Measurements from ENCODE around the gene ROGDI. TPM values are rescaled to one million over a fixed set of nuclear protein-coding genes. Genes with fewer than 3 reads are reported as not detected.

ROGDI gene
- total and polyA plus RNA-seq, 4 donors: 14.0 to 28.1 (median 17.4) TPM

DNA sequence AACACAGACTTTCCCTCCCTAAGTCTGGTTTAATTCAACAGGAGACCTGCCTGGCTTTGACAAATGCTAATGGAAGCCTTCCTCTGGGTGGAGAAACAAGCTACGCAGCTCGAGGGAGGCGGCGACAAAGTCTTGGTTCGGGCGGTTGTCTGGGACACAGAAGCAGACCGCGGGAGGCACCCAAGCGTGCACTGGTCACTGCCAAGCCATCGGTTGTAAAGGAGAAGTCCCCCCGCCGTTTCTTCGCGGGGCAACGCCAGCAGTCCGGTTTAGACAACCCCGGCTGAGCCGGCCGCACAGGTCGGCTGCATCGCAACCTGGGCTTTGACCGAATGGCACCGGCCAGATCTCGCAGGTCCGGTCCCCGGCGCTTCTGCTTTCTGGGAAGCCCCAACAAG, 44.1 kb upstream of the ROGDI start:
- H3K4me3 ChIP-seq (ENCODE audit: low read depth in 1 of 3, low read length in 3 of 3): peak overlapping the region; percentile 81 to 95 (median 89)
- H3K4me1 ChIP-seq (ENCODE audit: control insufficient read depth in 4 of 4, insufficient read depth in 4 of 4, low read length in 3 of 4): peaks cover 4 to 37% (median 32%) of the 10 kb centered on the region in 4 donors
- DNase-seq (ENCODE audit: low spot score): peak; percentile 74
- H3K9me3 ChIP-seq (ENCODE audit: control insufficient read depth in 4 of 4, low read length in 3 of 4): no peaks in the 10 kb centered on the region
- TF ChIP-seq RAD21 (IDR thresholded peaks at IDR 0.05) (peak in 1 of 2 donors; percentile 36), YY1 (IDR thresholded peaks at IDR 0.05) (peak; percentile 48), TAF1 (conservative IDR thresholded peaks at IDR 0.05) (peak; percentile 35), NR2F2 (IDR thresholded peaks at IDR 0.05) (no peak), ATF3 (IDR thresholded peaks at IDR 0.05) (no peak)
- H3K9ac ChIP-seq (ENCODE audit: low read depth in 1 of 2, low read length in 2 of 2): peak overlapping the region; percentile 7 to 86
- H3K27ac ChIP-seq (ENCODE audit: low read depth in 1 of 2, low read length in 2 of 2): peak overlapping the region; percentile 91 to 95
- peaks cover 4 to 29% (median 20%) of the 10 kb centered on the region in 4 donors for H3K36me3 ChIP-seq (ENCODE audit: control insufficient read depth in 4 of 4, insufficient read depth in 3 of 4, low read depth in 1 of 4, low read length in 3 of 4)
- no peaks in the 10 kb centered on the region for H3K27me3 ChIP-seq (ENCODE audit: control insufficient read depth in 4 of 4, insufficient read depth in 4 of 4, low read length in 3 of 4)
- under 1% methylated on average over 27 of the region's 27 CpGs for WGBS

DNA sequence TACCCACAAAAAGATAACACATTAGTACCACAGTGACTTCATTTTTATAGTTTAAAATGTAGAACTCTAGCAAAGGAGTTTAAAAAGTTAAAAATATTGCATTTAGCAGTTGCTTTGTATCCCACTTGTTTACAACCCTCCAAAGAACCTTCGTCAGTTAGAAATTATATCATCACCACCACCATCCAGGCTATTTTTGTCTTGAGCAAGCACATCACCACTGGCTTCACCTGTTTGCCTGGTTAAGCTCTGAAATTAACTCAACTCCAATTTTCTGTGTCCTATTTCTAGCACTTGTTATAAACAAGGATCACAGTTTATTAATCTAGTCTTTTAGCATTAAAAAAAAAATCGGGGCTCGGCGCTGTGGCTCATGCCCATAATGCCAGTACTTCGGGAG, 38.6 kb upstream of the ROGDI start:
- DNase-seq (ENCODE audit: low spot score): no peak
- Histone ChIP-seq H3K4me3 (ENCODE audit: low read depth in 1 of 3, low read length in 3 of 3) (no peak overlapping the region), H3K9ac (ENCODE audit: low read depth in 1 of 2, low read length in 2 of 2) (no peak overlapping the region), H3K4me1 (ENCODE audit: control insufficient read depth in 4 of 4, insufficient read depth in 4 of 4, low read length in 3 of 4) (peaks cover 0 to 9% (median 7%) of the 10 kb centered on the region in 4 donors), H3K27me3 (ENCODE audit: control insufficient read depth in 4 of 4, insufficient read depth in 4 of 4, low read length in 3 of 4) (no peaks in the 10 kb centered on the region), H3K36me3 (ENCODE audit: control insufficient read depth in 4 of 4, insufficient read depth in 3 of 4, low read depth in 1 of 4, low read length in 3 of 4) (peaks cover 11 to 64% (median 39%) of the 10 kb centered on the region in 4 donors), H3K27ac (ENCODE audit: low read depth in 1 of 2, low read length in 2 of 2) (no peak overlapping the region), H3K9me3 (ENCODE audit: control insufficient read depth in 4 of 4, low read length in 3 of 4) (no peaks in the 10 kb centered on the region)
- TF ChIP-seq CTCF (IDR thresholded peaks at IDR 0.05; ENCODE audit: low read depth, low read length, missing input control) (no peak), RXRA (IDR thresholded peaks at IDR 0.05) (no peak), NR2F2 (IDR thresholded peaks at IDR 0.05) (no peak)
- 77% methylated on average over 5 of the region's 5 CpGs for WGBS

DNA sequence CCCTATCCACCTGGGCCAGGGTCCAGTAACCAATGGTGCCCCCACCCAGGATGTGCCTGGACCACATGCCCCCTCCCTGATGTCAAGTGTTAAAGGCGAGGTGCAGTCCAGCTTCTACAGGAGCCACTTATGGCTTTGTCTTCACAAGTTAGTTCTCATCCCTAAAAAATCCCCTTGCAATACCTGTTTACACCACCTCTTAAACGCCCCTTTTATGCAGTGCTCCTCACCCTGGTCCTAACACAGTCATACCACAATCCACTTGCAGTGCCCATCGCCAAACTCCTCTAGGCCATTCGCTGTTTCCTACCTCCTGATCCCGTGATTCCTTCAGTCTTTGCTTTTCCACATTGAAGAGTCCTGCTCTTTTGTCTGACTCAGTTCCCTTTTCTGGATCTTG, 37.5 kb upstream of the ROGDI start:
- DNase-seq (ENCODE audit: low spot score): no peak
- H3K27ac ChIP-seq (ENCODE audit: low read depth in 1 of 2, low read length in 2 of 2): no peak overlapping the region
- 96% methylated on average over 5 of the region's 5 CpGs for WGBS
- H3K4me1 ChIP-seq (ENCODE audit: control insufficient read depth in 4 of 4, insufficient read depth in 4 of 4, low read length in 3 of 4): no peaks in the 10 kb centered on the region
- H3K4me3 ChIP-seq (ENCODE audit: low read depth in 1 of 3, low read length in 3 of 3): no peak overlapping the region
- peaks cover 11 to 63% (median 39%) of the 10 kb centered on the region in 4 donors for H3K36me3 ChIP-seq (ENCODE audit: control insufficient read depth in 4 of 4, insufficient read depth in 3 of 4, low read depth in 1 of 4, low read length in 3 of 4)
- H3K9me3 ChIP-seq (ENCODE audit: control insufficient read depth in 4 of 4, low read length in 3 of 4): no peaks in the 10 kb centered on the region
- no peak overlapping the region for H3K9ac ChIP-seq (ENCODE audit: low read depth in 1 of 2, low read length in 2 of 2)
- TF ChIP-seq HNF4A (conservative IDR thresholded peaks at IDR 0.05): no peak
- H3K27me3 ChIP-seq (ENCODE audit: control insufficient read depth in 4 of 4, insufficient read depth in 4 of 4, low read length in 3 of 4): no peaks in the 10 kb centered on the region

DNA sequence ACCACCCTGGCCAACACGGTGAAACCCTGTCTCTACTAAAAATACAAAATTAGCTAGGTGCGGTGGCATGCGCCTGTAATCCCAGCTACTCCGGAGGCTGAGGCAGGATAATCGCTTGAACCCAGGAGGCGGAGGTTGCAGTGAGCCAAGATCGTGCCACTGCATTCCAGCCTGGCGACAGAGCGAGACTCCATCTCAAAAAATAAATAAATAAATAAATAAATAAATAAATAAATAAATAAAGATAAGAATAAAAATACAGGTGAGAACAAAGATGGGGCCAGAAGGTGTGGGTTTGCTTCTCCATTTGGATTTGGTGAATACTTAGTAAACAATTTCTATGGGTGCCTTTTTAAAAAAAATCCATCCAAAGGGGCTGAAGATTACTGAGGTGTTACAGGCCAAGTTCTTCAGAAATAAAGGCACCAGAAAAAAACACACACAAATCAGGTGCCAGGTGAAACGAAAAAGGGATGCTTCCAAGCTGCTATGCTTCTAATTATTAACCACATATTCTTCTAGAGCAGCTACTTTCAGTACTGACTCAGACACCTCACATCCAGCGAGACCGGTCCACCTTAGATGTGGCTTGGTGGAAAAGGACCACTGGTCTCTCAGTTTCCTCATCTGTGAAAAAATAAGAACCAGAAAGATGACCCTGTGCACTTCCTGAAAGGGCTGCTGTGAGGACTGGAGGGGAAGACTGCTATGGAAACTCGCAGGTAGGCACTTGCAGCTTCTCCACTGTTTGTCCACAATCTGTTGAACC, 35.5 kb upstream of the ROGDI start:
- no peak for DNase-seq (ENCODE audit: low spot score)
- no peak overlapping the region for H3K4me3 ChIP-seq (ENCODE audit: low read depth in 1 of 3, low read length in 3 of 3)
- H3K4me1 ChIP-seq (ENCODE audit: control insufficient read depth in 4 of 4, insufficient read depth in 4 of 4, low read length in 3 of 4): no peaks in the 10 kb centered on the region
- WGBS: 90% methylated on average over 13 of the region's 13 CpGs
- H3K27ac ChIP-seq (ENCODE audit: low read depth in 1 of 2, low read length in 2 of 2): no peak overlapping the region
- no peaks in the 10 kb centered on the region for H3K27me3 ChIP-seq (ENCODE audit: control insufficient read depth in 4 of 4, insufficient read depth in 4 of 4, low read length in 3 of 4)
- TF ChIP-seq TAF1 (conservative IDR thresholded peaks at IDR 0.05) (no peak), HNF4G (IDR thresholded peaks at IDR 0.05) (no peak), NR2F2 (IDR thresholded peaks at IDR 0.05) (no peak), ZBTB33 (IDR thresholded peaks at IDR 0.05) (no peak)
- peaks cover 10 to 54% (median 29%) of the 10 kb centered on the region in 4 donors for H3K36me3 ChIP-seq (ENCODE audit: control insufficient read depth in 4 of 4, insufficient read depth in 3 of 4, low read depth in 1 of 4, low read length in 3 of 4)
- H3K9me3 ChIP-seq (ENCODE audit: control insufficient read depth in 4 of 4, low read length in 3 of 4): no peaks in the 10 kb centered on the region
- H3K9ac ChIP-seq (ENCODE audit: low read depth in 1 of 2, low read length in 2 of 2): no peak overlapping the region

Data from liver (tissue), 9 donors.